Fibroblast of mammary gland (primary cell): Measurements from ENCODE around the gene MDM2.
A peak's percentile ranks its signal among the peaks of the same experiment; 100 is the strongest.

Source experiments
- DNase-seq: peaks from one replicate; pipeline ENCODE4 v3.0.0-alpha.2; 2010; ENCODE audit warnings: low read depth
- H3K4me3 ChIP-seq: 2 replicates; pipeline ENCODE4 v1.5.1; 2011; ENCODE audit warnings: low read depth, mild to moderate bottlenecking, low read length, moderate library complexity; ENCODE audit not compliant: control insufficient read depth
- TF ChIP-seq, protein P1 (sequence below): conservative IDR thresholded peaks from 2 replicates; pipeline ENCODE4 v1.5.1; 2011; ENCODE audit warnings: low read depth, low read length, inconsistent platforms; ENCODE audit not compliant: control insufficient read depth, insufficient read depth

MDM2 gene

DNA sequence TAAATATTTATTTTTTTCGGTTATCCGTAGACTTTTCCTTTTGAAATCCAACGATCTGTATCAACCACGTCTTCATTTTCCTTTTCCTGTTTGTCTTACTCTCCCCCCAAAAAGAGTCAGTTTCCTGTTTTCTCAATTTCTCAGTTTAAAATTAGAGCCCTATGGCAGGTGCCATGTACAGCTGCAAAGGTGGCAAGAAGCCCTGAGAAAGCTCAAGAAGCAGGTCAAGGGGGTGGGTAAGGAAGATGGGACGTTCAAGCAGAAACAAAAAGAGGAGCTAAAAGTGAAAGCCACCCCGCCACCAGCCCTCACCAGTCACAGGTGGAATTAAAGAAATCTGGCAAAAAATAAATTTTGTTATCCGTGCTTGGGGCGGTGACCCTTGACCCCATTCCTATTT lies 35.3 kb upstream of the MDM2 start:
- TF ChIP-seq, protein P1, sequence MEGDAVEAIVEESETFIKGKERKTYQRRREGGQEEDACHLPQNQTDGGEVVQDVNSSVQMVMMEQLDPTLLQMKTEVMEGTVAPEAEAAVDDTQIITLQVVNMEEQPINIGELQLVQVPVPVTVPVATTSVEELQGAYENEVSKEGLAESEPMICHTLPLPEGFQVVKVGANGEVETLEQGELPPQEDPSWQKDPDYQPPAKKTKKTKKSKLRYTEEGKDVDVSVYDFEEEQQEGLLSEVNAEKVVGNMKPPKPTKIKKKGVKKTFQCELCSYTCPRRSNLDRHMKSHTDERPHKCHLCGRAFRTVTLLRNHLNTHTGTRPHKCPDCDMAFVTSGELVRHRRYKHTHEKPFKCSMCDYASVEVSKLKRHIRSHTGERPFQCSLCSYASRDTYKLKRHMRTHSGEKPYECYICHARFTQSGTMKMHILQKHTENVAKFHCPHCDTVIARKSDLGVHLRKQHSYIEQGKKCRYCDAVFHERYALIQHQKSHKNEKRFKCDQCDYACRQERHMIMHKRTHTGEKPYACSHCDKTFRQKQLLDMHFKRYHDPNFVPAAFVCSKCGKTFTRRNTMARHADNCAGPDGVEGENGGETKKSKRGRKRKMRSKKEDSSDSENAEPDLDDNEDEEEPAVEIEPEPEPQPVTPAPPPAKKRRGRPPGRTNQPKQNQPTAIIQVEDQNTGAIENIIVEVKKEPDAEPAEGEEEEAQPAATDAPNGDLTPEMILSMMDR, result no peak
- no peak overlapping the region for H3K4me3 ChIP-seq
- no peak for DNase-seq

DNA sequence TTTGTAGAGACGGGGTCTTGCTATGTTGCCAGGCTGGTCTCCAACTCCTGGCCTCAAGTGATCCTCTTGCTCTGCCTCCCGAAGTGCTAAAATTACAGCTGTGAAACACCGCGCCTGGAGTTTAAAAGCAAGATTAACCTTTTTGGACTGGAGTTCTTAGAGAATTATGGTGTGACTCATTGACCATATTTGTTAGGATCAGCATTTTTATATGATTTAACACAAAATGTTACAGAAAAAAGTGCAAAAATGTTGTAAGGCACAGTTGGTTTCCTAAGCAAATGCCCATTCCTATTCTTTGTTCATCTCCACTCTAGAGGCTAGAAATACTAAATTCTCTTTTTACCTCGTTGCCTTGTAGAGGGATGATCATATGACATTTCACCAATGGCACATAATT lies 34.4 kb upstream of the MDM2 start:
- H3K4me3 ChIP-seq, result no peak overlapping the region
- TF ChIP-seq, protein P1, result no peak
- no peak for DNase-seq

DNA sequence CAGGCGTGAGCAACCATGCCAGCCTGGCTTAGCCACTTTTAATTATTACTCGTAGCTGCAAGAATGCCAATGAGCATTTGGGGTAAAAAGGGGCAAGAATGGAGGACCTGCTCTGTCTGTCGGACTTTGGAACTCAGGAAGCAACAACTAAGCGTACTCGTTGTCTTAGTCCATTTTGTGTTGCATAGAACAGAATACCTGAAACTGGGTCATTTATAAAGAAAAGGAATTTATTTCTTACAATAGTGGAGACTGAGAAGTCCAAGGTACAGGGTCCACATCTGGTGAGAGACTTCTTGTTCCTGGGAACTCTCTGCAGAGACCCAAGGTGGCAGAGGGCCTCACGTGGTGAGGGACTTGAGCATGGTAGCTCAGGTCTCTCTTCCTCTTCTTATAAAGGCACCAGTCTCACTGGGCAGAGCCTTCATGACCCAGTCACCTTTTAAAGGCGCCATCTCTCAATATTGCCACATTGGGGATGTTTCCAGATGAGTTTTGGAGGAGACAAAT lies 32.8 kb upstream of the MDM2 start:
- TF ChIP-seq, protein P1, result no peak
- no peak for DNase-seq
- no peak overlapping the region for H3K4me3 ChIP-seq

DNA sequence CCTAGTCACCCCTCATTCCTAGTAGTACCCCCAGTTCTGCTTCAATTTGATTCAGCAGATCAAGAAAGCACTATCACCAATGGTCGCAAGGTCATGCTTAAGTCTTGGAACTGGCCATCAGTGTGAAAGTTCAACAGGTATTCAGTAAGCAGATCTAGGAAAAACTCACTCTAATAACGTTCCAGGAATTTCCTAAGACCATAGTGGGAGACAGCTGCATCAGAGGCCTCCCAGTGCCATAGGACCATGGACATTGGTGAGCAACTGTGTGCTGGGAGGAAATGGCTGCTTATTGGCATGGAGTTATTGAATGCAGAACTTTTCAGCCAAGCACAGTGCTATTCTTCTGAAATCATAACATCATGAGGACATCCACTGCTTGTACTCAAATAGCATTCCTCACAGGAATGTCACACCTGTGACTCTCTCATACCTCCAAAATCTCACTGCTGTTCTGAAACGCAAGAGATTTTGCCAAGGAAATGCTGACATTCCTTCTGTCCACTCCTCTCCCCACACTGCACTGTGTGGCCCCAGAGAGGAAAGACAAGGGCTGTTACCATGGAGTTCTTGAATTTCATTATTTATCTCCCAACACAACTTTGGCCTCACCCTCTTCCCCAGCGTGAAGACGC lies 30.9 kb upstream of the MDM2 start:
- DNase-seq, result no peak
- TF ChIP-seq, protein P1, result no peak
- H3K4me3 ChIP-seq, result no peak overlapping the region

DNA sequence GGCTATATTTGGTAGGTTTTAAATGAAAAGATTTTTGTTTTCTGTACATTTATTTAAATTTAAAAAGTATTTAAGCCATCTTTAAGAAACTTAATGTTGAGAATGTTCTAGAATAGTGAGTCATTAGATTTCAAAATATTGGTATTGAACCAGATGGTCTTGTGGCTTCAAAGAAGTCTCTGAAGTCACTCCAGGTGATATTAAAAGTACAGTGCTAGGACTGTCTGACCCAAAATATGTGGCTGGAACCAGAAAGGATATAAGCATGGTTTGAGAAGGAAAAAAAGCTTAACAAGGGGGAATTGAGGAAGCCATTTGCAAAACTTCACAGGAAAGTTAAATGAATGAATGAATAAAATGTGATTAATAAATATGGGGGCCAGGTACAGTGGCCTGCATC lies 28.7 kb upstream of the MDM2 start:
- TF ChIP-seq, protein P1, result no peak
- no peak overlapping the region for H3K4me3 ChIP-seq
- DNase-seq, result peak; percentile 32

DNA sequence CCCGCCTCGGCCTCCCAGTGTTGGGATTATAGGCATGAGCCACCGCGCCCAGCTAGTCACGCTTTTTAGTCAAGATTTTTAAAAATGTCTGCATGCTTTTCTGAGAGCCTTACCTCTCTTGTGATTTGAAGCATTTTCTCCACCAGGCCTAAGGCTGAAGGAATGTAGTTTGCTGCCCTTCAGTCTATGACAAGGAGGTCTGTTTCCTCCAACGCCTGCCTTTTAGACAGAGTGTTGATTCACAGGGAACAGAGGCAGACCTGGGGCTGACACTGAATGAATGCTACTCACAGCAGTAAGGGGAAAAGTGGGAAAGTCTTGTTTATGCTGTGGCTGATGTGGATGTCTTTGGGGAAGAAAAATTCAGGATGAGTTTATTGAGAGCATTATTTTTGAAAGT lies 27.2 kb upstream of the MDM2 start:
- TF ChIP-seq, protein P1, result no peak
- no peak overlapping the region for H3K4me3 ChIP-seq
- DNase-seq, result no peak

DNA sequence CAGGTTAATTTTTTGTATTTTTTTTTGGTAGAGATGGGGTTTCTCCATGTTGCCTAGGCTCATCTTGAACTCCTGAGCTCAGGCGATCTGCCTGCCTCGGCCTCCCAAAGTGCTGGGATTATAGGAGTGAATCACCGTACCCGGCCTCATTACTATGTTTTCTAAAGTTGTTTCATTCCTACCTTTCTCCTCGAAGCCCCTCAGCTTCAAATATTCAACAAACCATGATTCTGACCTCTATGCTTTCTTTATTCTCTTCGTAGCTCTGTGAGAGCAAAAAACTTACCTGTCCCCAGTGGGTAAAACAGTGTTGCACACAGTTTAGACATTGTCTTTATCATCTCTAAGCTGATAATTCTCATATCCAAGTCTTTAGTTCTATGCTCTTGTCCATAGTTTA lies 26.2 kb upstream of the MDM2 start:
- no peak overlapping the region for H3K4me3 ChIP-seq
- DNase-seq, result no peak
- TF ChIP-seq, protein P1, result no peak
